ENCODE results near the gene NAGPA.
A peak's percentile ranks its signal among the peaks of the same experiment; 100 is the strongest.

NAGPA gene

DNA sequence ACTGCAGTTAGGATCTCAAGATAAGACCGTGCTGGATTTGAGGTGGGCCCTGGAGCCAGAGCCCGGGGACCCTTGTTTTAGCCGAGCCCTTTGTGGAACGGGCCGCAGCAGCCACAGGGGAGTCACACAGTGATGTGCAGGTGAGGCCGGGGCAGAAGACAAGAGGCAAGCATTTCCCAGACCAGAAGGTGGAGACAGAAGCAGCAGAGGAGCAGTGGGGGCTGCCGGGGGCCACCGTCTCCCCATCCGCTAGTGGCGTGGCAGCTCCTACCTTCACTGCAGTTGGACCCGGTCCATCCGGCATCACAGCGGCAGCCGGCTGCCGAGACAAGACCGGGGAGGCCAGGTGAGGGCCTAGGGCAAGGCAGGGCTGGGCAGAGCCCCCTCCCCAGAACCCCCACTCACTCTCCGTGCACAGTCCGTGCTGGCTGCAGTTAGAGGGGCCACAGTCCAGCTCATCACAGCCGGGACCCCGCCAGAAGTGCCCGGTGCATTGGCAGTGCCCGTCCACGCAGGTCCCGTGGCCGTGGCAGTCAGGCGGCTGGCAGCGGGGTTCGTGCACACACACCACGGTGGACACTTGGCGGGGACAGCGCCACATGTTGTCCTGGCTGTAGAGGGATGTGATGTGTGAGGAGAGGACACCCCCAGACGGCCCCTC, 6.0 kb downstream of the NAGPA start:
- DNase-seq (ENCODE audit: low spot score): no peak

DNA sequence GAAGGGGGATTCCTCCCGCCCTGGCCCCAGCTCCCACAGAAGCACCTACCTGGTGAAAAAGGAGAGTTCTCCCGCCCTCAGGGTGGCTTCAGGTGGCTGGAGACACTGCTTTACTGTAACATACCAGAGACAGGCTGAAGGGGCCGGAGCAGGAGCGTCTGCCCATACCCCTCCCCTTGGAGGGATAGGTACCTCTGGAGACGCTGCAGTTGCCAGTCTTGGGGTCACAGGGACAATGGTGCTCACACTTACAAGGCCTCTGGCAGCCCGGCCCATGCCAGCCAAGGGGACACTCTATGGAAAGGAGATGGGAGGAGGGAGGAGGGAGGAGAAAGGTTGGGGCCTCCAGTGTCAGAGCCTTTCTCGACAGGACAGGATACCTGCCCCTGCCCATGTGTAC, 6.6 kb downstream of the NAGPA start:
- no peak for DNase-seq (ENCODE audit: low spot score)

DNA sequence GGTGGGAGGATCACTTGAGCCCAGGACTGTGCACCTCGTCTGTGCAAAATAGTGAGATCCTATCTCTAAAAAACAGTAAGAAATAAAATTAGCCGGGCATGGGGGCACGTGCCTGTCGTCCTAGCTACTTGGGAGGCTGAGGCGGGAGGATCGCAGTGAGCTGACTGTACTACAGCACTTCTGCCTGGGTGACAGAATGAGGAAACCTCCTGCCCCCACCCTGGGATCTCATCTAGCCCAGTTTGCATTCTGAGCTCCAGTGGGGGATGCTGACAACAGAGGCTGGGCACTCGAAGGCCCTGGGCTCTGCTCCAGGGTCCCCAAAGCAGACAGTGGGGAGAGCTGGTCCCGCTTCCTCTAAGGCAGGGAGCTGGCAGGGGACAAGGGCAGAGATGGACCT, 7.1 kb downstream of the NAGPA start:
- no peak for DNase-seq (ENCODE audit: low spot score)

DNA sequence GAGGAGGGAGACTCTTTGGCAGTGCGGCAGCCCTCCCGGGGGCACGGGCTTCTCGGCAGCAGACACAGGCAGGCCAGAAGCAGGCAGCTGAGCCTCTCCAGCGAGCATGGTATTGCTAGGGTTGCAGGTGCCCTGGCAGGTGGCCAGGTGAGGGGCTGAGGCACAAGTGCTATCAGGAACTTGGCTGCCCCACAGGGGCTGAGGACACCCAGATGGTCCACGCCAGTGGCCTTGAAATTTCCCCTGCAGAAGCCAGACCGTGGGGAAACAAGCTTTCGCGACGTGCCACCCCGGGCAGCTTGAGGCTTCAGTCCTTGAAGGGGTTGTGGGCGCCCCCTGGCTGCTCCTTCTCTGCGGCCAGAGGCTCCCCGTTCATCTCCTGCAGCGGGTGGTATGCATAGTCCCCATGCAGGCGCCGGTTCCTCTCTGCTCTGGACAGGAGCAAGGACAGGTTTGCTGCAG, 8.5 kb downstream of the NAGPA start:
- DNase-seq (ENCODE audit: low spot score): peak; percentile 88

DNA sequence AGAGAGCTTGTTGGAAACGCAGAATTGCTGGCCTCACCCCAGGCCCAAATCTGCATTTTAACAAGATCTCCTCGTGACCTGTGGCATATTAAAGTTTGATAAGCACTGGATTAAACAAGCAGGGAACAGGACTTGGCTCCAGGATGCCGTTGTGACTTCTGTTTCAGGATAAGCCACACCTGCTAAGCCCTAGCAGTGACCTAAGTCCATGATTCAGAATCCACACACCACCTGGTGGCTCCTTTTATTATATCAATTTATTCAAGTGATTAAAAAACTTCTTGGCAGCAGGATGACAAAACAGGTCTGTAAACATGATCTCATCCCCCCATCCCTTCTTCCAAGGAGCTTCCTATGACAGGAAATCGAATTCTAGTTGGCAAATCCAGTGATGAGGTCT, 9.1 kb downstream of the NAGPA start:
- DNase-seq (ENCODE audit: low spot score): no peak

DNA sequence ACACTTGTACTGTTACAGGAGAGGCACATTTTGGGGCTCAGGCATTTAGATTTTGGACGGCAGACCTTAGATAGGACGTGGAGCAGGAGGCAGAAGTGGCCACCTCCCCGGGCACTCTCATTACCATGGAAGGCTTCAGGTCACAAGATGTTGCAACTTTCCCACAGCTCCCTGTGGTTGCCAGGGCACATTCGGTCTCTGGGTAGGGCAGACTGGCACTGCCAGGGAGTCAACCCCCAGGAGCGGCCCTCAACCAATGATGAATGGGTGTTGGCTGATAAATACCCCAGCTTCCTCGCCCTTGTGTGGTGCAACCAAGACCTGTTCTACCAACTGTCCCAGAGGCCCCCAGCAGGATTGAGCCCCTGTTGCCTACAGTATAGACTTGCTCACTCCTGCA, 11.2 kb downstream of the NAGPA start:
- no peak for DNase-seq (ENCODE audit: low spot score)

DNA sequence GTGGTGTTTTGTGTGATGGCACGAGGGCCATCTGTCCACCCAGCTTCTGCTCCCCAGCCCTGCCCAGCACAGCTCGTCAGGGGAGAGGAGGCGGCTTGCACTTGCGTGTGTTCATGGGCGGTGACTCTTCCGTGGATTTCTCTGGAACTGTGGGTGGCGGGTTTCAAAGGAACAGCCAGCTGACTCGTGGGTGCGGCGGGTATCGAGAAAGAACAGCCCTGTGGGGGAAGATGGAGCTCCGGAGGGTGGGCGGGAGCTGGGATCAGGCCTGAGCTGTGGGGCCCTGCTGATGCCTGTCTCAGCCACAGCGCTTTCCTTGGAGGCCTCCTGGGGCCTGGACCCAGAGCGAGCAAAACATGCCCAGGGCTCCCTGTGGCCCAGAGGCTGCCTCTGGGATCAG, 13.2 kb downstream of the NAGPA start:
- DNase-seq (ENCODE audit: low spot score): no peak

DNA sequence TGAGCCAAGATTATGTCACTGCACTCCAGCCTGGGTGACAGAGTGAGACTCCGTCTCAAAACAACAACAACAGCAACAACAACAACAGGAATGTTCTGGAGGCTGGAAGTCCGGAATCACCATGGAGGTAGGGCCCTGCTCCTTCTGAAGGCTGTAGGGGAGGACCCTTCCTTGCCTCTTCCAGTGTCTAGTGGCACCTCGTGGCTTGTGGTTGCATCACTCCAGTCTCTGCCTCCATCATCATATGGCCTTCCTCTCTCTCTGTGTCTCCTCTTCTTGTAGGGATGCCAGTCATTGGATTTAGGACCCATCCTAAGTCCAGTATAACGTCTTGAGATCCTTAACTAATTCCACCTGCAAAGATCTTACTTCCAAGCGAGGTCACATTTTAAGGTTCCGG, 14.0 kb downstream of the NAGPA start:
- DNase-seq (ENCODE audit: low spot score): no peak

DNA sequence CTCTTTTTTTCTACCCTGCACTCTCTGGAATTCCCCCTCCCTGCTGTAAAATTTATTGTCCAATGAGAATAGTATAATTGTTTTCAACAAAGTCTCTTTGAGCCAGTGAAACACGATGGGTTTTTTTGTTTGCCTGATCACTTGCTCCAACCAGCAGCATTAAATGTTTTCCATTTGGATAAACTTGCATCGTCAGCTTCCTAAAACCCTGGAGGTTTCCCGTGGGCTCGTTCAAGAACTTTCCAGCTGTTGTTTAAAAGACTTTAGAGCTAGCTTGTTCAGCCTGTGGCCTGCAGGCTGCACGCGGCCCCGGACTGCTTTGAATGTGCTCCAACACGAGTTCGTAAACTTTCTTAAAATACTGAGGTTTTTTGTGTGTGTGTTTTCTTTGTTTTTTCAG, 14.9 kb downstream of the NAGPA start:
- no peak for DNase-seq (ENCODE audit: low spot score)

DNA sequence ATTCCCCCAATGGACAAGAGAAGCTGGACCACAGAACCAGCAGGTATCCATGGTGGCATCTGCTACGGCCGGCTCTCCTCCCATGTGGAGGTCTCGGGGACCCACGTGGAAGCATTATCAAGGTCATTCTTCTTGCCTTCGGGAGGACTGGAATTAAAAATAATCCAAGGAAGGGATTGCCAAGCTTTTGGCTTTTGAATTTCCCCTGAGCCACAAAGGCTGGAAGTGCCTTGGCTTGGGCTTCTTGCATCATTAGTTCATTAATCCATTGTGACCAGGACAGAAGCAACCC, 16.1 kb downstream of the NAGPA start:
- DNase-seq (ENCODE audit: low spot score): no peak

DNA sequence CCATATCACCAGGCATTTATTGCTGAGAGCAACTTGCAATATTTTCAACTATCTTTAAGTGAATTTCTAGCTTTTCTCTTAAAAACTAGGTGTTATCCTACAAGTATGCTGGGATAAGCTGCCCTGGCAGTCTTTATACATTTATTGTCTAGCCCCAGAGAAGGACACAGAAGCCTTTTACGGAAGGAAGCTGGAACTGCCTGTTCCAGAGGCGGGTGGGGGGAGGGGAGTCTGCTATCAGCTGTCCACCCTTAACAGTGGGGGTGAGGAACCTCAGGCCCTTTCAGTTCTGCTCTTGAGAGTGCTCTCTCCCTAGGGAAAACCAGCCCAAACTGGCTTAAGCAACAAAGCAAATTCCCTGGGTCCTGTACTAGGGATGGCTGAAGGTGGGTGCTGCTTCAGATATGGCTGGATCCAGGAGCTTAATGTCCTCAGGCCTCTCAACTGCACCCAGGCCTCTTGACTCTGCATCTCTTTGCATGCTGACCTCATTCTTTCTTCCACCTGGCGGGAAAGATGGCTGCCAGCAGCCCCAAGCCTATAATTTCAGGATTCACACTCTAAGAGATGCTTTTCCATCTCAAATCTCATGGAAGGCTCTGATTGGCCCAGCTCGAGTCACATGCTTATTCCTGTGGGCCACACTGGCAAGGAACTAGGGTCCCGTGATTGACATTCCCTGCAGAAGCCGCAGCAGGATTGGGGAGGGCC, 16.6 kb downstream of the NAGPA start:
- no peak for DNase-seq (ENCODE audit: low spot score)

DNA sequence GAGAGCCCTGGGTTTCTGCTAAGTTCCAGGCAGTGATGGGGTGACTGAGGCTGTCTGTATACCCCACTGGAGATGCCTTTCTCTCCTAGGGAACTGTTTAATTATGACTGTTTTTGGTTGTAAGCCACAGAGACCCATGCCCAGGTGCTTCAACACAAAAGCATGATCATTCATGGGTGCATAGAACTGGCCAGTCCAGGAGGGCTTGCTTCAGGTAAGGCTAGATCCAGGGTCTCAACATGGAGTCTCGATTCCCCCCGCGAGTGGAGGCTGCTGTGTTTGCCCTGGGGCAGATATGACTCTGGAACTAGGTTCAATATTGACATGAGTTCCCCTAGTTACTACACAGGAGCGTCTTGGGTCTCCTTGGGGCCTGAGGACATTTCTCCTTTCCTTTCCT, 17.8 kb downstream of the NAGPA start:
- no peak for DNase-seq (ENCODE audit: low spot score)

DNA sequence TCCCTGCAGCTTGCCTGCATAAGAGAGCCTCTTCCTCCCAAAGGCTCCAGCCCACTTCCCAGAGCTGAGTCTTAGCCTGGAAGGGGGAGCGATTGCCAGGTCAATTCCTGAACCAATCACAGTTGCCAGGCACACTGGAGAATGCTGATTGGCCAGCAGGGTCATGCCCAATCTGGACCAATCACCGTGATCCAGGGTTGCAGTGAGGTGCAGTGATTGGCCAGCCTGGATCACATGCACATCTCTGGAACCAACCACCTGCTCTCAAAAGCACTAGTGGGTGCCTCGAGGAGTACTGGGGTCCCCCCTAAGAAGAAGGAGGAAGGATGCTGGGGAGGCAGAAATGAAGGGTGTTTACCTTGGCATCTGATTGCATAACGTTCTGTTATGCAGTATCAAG, 18.4 kb downstream of the NAGPA start:
- peak; percentile 70 for DNase-seq (ENCODE audit: low spot score)

DNA sequence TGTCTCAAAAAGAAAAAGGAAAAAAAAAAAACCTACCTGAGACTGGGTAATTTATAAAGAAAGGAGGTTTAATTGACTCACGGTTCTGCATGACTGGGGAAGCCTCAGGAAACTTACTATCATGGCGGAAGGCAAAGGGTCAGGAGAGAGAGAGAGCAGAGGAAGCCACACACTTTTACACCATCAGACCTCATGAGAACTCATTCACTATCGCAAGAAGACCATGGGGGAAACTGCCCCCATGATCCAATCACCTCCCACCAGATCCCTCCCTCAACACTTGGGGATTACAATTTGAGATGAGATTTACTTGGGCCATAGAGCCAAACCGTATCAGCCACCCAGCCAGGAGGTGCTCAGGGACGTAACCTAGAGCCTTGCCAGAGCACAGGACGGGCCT, 20.8 kb downstream of the NAGPA start:
- DNase-seq (ENCODE audit: low spot score): no peak

DNA sequence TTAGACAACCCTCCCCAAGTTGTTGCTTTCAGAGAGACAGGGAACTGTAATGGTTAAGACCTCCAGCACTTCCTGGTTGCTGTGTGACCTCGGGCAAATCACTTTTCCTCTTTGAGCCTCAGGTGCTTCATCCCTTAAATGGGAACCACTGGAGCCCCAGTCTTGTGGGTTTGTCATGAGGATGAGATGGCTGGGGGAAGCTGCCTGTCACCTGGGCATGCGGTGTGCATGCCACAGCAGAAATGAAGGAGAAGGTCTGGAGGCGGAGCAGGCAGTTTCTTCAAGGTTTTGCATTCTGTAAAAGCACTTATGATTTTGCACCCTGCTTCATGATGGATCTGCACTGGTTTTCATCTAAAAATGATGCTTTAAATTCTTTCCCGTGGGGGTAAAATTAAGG, 22.1 kb downstream of the NAGPA start:
- no peak for DNase-seq (ENCODE audit: low spot score)

DNA sequence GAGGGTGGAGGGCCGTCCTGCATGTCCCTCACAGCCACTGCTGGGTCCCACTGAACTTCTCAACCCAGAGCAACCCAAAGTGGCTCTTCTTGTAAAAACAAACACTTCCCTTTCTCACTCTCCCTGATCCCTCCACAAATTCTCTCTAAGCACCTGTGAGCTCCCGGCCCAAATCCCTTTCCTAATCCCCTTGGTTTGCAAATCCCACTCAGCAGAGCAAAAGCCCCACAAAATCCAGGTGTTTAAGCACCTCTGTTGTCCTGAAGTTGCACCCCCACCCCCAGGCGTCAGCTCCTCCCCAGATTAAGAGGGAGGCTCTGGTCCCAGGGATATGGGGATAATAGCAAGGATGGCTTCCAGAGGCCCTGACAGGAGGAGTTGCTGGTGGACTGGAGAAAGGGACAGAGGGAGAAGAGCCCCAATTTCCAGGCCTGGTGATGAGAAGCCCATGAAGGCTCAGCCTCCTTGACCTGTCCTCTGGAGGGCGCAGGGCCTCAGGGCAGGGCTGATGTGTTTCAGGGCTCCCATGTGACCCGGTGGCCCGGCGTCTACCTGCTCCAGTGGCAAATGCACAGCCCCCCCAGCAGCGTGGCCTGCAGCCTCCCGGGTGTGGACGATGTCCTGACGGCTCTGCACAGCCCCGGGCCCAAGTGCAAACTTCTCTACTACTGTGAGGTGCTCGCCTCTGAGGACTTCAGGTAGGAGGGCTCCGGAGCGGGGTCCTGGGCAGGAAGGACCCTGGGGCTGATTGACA, 23.0 kb downstream of the NAGPA start:
- DNase-seq (ENCODE audit: low spot score): peak; percentile 62

DNA sequence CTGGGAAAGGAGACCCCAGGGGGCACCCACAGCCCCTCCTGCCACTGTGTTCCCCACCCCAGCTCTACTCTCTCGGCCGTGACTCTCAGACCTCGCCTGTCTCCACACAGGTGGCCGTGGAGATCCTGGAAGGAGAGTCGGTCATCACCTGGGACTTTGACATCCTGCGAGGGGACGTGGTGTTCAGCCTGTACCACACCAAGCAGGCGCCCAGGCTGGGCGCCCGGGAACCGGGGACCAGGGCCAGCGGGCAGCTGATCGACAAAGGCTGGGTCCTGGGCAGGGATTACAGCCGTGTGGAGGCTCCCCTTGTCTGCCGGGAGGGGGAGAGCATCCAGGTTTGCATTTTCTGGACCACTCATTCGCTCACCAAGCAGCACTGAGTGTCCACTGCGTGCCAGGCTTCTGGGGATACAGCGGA, 25.4 kb downstream of the NAGPA start:
- DNase-seq (ENCODE audit: low spot score): no peak

DNA sequence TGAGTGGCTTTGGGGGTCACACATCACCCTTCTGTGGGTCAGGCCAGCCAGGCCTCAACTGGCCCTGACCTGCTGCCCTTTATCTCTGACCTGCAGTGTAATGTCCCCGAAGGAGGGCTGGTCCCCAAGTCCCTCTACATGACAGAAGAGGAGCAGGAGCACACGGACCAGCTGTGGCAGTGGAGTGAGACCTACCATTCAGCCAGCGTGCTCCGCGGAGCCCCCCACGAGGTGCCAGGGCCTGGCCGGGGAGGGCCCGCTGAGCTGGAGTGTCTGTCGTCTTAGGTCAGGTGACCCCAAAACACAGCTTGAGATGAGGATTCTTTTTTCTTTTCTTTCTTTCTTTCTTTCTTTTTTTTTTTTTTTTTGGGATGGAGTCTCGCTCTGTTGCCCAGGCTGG, 26.5 kb downstream of the NAGPA start:
- DNase-seq (ENCODE audit: low spot score): no peak

DNA sequence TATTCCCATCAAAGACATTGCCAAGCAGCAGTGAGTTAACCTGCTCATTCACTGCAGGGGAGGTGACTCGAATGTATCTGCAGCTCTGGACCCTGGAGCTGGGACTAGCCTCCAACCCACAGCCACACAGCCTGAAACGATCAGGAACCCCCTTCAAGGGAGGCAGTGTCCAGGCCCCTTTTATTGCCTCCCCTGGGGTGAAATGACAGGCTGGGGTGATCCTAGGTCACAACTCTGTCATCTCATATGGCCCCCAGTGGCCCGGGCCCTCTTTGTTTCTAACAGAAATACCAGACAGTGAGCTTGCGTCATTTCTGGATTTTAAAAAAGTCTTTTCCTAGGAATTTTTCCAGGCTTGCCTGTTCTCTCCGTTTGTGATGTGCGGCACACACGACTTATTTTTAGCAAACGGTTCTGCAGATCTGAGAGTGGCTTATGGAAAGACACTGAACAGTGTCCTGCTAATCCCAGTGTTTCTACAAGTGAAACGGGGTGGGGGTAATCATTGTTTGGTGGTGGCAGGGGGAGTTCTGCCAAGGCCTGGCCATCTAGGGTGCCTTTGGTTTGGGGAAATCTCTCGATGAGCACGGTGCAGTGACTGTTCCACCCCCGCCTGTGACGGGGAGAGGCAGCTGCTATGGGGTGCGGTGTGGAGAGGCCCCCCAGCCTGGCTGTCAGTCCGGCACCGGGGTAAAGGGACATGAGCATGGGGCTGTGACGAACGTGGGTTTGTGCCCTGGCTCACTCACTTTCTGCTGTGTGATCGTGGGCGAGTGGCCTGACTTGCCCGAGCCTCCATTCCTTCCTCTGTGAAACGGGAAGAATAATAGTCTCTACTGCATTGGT, 27.2 kb downstream of the NAGPA start:
- DNase-seq (ENCODE audit: low spot score): no peak

DNA sequence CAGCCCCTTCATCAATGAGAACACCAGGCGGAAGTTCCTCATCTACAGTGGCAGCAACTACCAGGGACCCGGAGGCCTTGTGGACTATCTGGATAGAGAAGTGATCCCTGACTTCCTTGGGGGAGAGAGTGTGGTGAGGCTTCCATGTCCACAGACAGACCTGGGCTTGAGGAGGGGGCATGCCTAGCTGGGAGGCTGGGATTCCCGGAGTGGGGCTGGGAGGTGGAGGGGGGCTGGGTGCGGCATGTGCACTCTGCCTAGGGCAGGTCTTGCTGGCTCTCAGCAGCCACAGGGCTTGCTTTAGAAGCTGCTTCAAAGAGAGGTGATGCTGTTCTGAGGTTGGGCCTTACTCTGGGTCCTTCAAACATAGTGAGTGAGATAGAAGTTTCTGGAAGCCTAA, 27.8 kb downstream of the NAGPA start:
- DNase-seq (ENCODE audit: low spot score): no peak

DNA sequence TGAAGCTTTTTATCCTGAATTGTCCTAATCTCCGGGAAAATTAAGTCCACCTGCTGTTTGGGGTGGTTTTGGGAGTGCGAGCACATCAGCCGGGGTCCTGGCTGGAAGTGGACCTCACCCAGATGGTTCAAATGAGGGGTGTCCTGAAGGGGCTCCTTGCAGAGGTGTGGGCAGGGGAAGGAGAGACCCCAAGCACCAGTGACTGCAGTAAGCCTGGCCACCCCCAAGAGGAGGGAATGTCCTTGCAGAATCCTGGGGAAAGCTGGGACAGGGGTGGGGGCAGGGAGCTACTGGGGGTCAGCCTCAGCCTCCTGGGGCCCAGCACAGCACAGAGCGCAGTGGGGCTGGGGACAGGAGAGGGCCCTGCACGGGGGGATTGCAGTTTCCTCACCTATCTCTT, 29.4 kb downstream of the NAGPA start:
- no peak for DNase-seq (ENCODE audit: low spot score)

DNA sequence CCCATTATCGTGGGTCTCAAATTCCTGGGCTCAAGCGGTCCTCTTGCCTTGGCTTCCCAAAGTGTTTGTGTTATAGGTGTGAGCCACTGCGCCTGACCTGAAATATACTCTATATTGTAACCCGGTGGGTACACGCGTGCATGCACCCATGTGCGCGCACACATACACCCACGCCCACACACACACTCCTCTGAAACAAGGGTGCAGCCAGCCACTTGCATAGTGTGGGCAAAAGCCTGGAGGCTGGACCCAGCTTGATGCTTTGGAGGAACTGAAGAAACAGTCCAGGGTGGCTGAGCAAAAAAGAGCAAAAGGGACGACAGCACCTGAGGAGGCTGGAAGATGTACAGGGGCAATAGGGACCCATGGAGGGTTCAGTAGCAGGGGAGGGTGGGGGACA, 29.9 kb downstream of the NAGPA start:
- no peak for DNase-seq (ENCODE audit: low spot score)

DNA sequence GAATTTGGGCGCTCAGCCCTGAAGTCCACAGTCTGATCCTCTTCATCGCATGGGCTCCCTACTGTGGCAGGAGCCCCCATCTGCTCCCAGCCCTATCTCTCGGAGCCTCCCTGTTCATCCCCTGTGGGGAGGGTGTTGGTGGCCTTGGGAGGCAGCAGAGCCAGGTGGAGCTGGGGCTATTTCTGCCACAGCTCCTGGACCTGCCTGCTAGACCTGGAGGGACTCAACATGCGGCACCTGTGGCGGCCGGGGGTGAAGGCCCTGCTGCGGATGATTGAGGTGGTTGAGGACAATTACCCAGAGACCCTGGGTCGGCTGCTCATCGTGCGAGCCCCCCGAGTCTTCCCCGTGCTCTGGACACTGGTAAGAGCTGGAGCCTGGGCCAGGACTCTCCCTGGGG, 30.5 kb downstream of the NAGPA start:
- DNase-seq (ENCODE audit: low spot score): no peak
